ENCODE measurements around the gene GABBR2. TPM values are rescaled to one million over a fixed set of nuclear protein-coding genes. Genes with fewer than 3 reads are reported as not detected.

GABBR2 gene
- total and polyA plus RNA-seq, 8 donors: 0.41 to 2.3 (median 0.79) TPM

GRCh38 chr9:98321269-98321668 is 387.5 kb downstream of the GABBR2 start:
- intact Hi-C loops (cut with DNase I): no loop called here
- DNase-seq (no peak), ATAC-seq (no peak)
- H3K4me3 ChIP-seq: no peak overlapping the region
- no peak overlapping the region for H3K27ac ChIP-seq
- H3K27me3 ChIP-seq: no peaks in the 10 kb centered on the region
- no peaks in the 10 kb centered on the region for H3K9me3 ChIP-seq
- TF ChIP-seq CTCF (IDR thresholded peaks at IDR 0.05): no peak
- no peaks in the 10 kb centered on the region for H3K4me1 ChIP-seq
- no peaks in the 10 kb centered on the region for H3K36me3 ChIP-seq

- no peak for TF ChIP-seq CTCF (IDR thresholded peaks at IDR 0.05)
- Histone ChIP-seq H3K36me3 (no peaks in the 10 kb centered on the region), H3K27ac (no peak overlapping the region), H3K27me3 (no peaks in the 10 kb centered on the region), H3K4me3 (no peak overlapping the region), H3K9me3 (no peaks in the 10 kb centered on the region), H3K4me1 (peaks cover 0 to 20% of the 10 kb centered on the region in 2 donors)
- intact Hi-C loops (cut with DNase I): loop anchor here in 1 of 2 donors (10.0 kb wide), 1 partner anchor 456 kb away; no protein-coding TSS in a partner anchor
- DNase-seq: no peak
- no peak for ATAC-seq
Observed at GRCh38 chr9:98318834-98319478, 389.8 kb downstream of the GABBR2 start.

- DNase-seq (no peak), ATAC-seq (no peak)
- peaks cover 0 to 20% of the 10 kb centered on the region in 2 donors for H3K4me1 ChIP-seq
- no peak overlapping the region for H3K27ac ChIP-seq
- no peak overlapping the region for H3K4me3 ChIP-seq
- no peaks in the 10 kb centered on the region for H3K27me3 ChIP-seq
- intact Hi-C loops (cut with DNase I): loop anchor here in 1 of 2 donors (10.0 kb wide), 1 partner anchor 457 kb away; no protein-coding TSS in a partner anchor
- H3K9me3 ChIP-seq: no peaks in the 10 kb centered on the region
- no peaks in the 10 kb centered on the region for H3K36me3 ChIP-seq
- no peak for TF ChIP-seq CTCF (IDR thresholded peaks at IDR 0.05)
Observed at GRCh38 chr9:98318041-98318790, 390.5 kb downstream of the GABBR2 start.

- no peak overlapping the region for H3K4me3 ChIP-seq
- ATAC-seq: no peak
- intact Hi-C loops (cut with DNase I): loop anchor here in 1 of 2 donors (10.0 kb wide), 1 partner anchor 458 kb away; no protein-coding TSS in a partner anchor
Observed at GRCh38 chr9:98317134-98317857, 391.4 kb downstream of the GABBR2 start.

More at GRCh38 chr9:98317134-98317857, 391.4 kb downstream of the GABBR2 start:
- H3K27me3 ChIP-seq: no peaks in the 10 kb centered on the region
- H3K36me3 ChIP-seq: no peaks in the 10 kb centered on the region
- no peak for DNase-seq
- peaks cover 0 to 20% of the 10 kb centered on the region in 2 donors for H3K4me1 ChIP-seq
- no peak for TF ChIP-seq CTCF (IDR thresholded peaks at IDR 0.05)
- no peaks in the 10 kb centered on the region for H3K9me3 ChIP-seq
- no peak overlapping the region for H3K27ac ChIP-seq

Data from left lung (tissue), 10 donors.